Neural cell (in vitro differentiated cells): Measurements from ENCODE around the gene SPATA3. TPM values are rescaled to one million over a fixed set of nuclear protein-coding genes. Genes with fewer than 3 reads are reported as not detected.

ENCODE experiments used
- H2AFZ ChIP-seq: fragments of 200-600, 300-800 bp; sonication (generic), shearing (Covaris generic); 2 replicates; pipeline ENCODE4 v1.6.0; 2014; ENCODE audit warnings: low read depth, mild to moderate bottlenecking, antibody characterized with exemption, low read length, moderate library complexity
- H3F3A ChIP-seq: fragments of 200-600 bp; shearing (Covaris generic); 2 replicates; pipeline ENCODE4 v1.6.1; 2016; ENCODE audit warnings: mild to moderate bottlenecking, moderate library complexity, mixed read lengths, antibody characterized with exemption, low read length; ENCODE audit not compliant: insufficient read depth, poor library complexity, severe bottlenecking
- H3K27ac ChIP-seq: fragments of 200-600, 300-800 bp; sonication (generic), shearing (Covaris generic); 2 replicates; pipeline ENCODE4 v1.5.1; 2014; ENCODE audit warnings: mild to moderate bottlenecking, low read length, moderate library complexity
- H3K27me3 ChIP-seq: fragments of 300-800, 200-600 bp; sonication (generic), shearing (Covaris generic); 2 replicates; pipeline ENCODE4 v1.6.0; 2014; ENCODE audit warnings: mild to moderate bottlenecking, low read depth, low read length, moderate library complexity; ENCODE audit not compliant: insufficient read depth
- H3K36me3 ChIP-seq: fragments of 300-800, 200-600 bp; sonication (generic), shearing (Covaris generic); 2 replicates; pipeline ENCODE4 v1.5.1; 2014; ENCODE audit warnings: mild to moderate bottlenecking, antibody characterized with exemption, low read length, moderate library complexity; ENCODE audit not compliant: insufficient read depth
- H3K4me2 ChIP-seq: fragments of 300-800, 200-600 bp; sonication (generic), shearing (Covaris generic); 2 replicates; pipeline ENCODE4 v1.6.0; 2014; ENCODE audit warnings: mild to moderate bottlenecking, low read length
- H3K4me3 ChIP-seq: fragments of 300-800, 200-600 bp; sonication (generic), shearing (Covaris generic); 2 replicates; pipeline ENCODE4 v1.5.1; 2014; ENCODE audit warnings: mild to moderate bottlenecking, low read length, moderate library complexity
- H3K79me2 ChIP-seq: fragments of 200-600 bp; shearing (Covaris generic); replicated peaks from 2 replicates; pipeline ENCODE4 v1.6.0; 2014; ENCODE audit warnings: mild to moderate bottlenecking, low read length, moderate library complexity; ENCODE audit not compliant: insufficient read depth
- H3K9ac ChIP-seq: fragments of 300-800, 200-600 bp; sonication (generic), shearing (Covaris generic); 2 replicates; pipeline ENCODE4 v1.6.1; 2016; ENCODE audit warnings: mild to moderate bottlenecking, low read length, mixed read lengths
- H3K9me2 ChIP-seq: fragments of 200-600 bp; shearing (Covaris generic); 2 replicates; pipeline ENCODE4 v1.6.1; 2016; ENCODE audit warnings: mild to moderate bottlenecking, low read length, mixed read lengths; ENCODE audit not compliant: insufficient read depth
- H3K9me3 ChIP-seq: fragments of 200-600, 300-800 bp; sonication (generic), shearing (Covaris generic); 2 replicates; pipeline ENCODE4 v1.6.1; 2016; ENCODE audit warnings: mild to moderate bottlenecking, mixed run types, low read length, moderate library complexity, mixed read lengths
- H4K20me1 ChIP-seq: fragments of 200-600 bp; shearing (Covaris generic); 2 replicates; pipeline ENCODE4 v1.6.1; 2016; ENCODE audit warnings: mild to moderate bottlenecking, mixed run types; ENCODE audit not compliant: insufficient read depth
- EP300 ChIP-seq: fragments of 450-650 bp; conservative IDR thresholded peaks from 2 replicates; pipeline ENCODE4 v1.6.1; 2014; ENCODE audit warnings: antibody characterized with exemption, mild to moderate bottlenecking, moderate library complexity; ENCODE audit not compliant: poor library complexity, severe bottlenecking
- EZH2 ChIP-seq: fragments of 200-600, 300-800 bp; shearing (Covaris generic), sonication (generic); IDR thresholded peaks from 2 replicates; pipeline ENCODE4 v1.6.1; 2014; ENCODE audit warnings: antibody characterized with exemption, low read length, borderline replicate concordance, mild to moderate bottlenecking; ENCODE audit not compliant: insufficient read depth, poor library complexity, severe bottlenecking
- MXI1 ChIP-seq: fragments of 450-650 bp; conservative IDR thresholded peaks from 2 replicates; pipeline ENCODE4 v1.6.1; 2014; ENCODE audit warnings: antibody characterized with exemption, mild to moderate bottlenecking; ENCODE audit not compliant: poor library complexity, severe bottlenecking
- POLR2AphosphoS5 ChIP-seq: IDR thresholded peaks from 2 replicates; pipeline ENCODE4 v1.6.1; 2012
- RAD21 ChIP-seq: fragments of 450-650 bp; conservative IDR thresholded peaks from 2 replicates; pipeline ENCODE4 v1.6.1; 2014; ENCODE audit warnings: antibody characterized with exemption, mild to moderate bottlenecking, moderate library complexity
- SMC3 ChIP-seq: fragments of 450-650 bp; conservative IDR thresholded peaks from 2 replicates; pipeline ENCODE4 v1.6.1; 2014; ENCODE audit warnings: antibody characterized with exemption, mild to moderate bottlenecking, moderate library complexity; ENCODE audit not compliant: poor library complexity
- TAF1 ChIP-seq: IDR thresholded peaks from 2 replicates; pipeline ENCODE4 v1.6.1; 2012; ENCODE audit warnings: low read depth
- polyA plus RNA-seq: library from polyadenylated mRNA; depleted of rRNA; stranded (reverse); fragments of >200 nt; gene quantifications from 2 replicates; pipeline ENCODE4 v1.2.3, GENCODE V29; 2014
- TF ChIP-seq, protein P1 (sequence below): IDR thresholded peaks from 2 replicates; pipeline ENCODE4 v1.6.1; 2012; ENCODE audit warnings: borderline replicate concordance
- TF ChIP-seq, protein P2 (sequence below): fragments of 450-650 bp; IDR thresholded peaks from 2 replicates; pipeline ENCODE4 v1.5.1; 2014; ENCODE audit warnings: antibody characterized with exemption, mild to moderate bottlenecking, moderate library complexity; ENCODE audit not compliant: poor library complexity, severe bottlenecking

SPATA3 gene
- polyA plus RNA-seq, 1 donor from 2014 or later: not detected

DNA sequence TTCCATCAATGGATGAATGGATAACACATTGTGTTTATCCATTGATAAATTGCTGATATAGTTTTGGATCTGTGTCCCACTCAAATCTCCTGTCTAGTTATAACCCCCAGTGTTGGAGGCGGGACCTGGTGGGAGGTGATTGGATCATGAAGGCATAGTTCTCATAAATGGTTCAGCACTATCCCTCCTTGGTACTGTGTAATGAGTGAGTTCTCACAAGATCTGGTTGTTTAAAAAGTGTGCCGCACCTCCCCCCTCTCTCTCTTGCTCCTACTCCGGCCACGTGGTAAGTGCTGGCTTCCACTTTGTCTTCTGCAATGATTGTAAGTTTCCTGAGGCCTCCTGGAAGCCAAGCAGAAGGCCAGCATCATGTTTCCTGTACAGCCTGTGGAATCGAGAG, 23.9 kb upstream of the SPATA3 start:
- Histone ChIP-seq H3K9me3 (no peaks in the 10 kb centered on the region), H3K4me3 (no peak overlapping the region), H3F3A (no peaks in the 10 kb centered on the region), H2AFZ (no peak overlapping the region), H3K9ac (no peak overlapping the region), H3K4me2 (no peak overlapping the region), H3K27me3 (no peaks in the 10 kb centered on the region), H3K27ac (no peak overlapping the region), H4K20me1 (no peaks in the 10 kb centered on the region), H3K79me2 (no peaks in the 10 kb centered on the region), H3K36me3 (no peaks in the 10 kb centered on the region), H3K9me2 (no peaks in the 10 kb centered on the region)
- TF ChIP-seq, protein P1, sequence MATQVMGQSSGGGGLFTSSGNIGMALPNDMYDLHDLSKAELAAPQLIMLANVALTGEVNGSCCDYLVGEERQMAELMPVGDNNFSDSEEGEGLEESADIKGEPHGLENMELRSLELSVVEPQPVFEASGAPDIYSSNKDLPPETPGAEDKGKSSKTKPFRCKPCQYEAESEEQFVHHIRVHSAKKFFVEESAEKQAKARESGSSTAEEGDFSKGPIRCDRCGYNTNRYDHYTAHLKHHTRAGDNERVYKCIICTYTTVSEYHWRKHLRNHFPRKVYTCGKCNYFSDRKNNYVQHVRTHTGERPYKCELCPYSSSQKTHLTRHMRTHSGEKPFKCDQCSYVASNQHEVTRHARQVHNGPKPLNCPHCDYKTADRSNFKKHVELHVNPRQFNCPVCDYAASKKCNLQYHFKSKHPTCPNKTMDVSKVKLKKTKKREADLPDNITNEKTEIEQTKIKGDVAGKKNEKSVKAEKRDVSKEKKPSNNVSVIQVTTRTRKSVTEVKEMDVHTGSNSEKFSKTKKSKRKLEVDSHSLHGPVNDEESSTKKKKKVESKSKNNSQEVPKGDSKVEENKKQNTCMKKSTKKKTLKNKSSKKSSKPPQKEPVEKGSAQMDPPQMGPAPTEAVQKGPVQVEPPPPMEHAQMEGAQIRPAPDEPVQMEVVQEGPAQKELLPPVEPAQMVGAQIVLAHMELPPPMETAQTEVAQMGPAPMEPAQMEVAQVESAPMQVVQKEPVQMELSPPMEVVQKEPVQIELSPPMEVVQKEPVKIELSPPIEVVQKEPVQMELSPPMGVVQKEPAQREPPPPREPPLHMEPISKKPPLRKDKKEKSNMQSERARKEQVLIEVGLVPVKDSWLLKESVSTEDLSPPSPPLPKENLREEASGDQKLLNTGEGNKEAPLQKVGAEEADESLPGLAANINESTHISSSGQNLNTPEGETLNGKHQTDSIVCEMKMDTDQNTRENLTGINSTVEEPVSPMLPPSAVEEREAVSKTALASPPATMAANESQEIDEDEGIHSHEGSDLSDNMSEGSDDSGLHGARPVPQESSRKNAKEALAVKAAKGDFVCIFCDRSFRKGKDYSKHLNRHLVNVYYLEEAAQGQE: no peak
- TF ChIP-seq EP300 (no peak), POLR2AphosphoS5 (no peak), SMC3 (no peak), RAD21 (no peak), EZH2 (no peak), TAF1 (no peak), MXI1 (no peak)
- TF ChIP-seq, protein P2, sequence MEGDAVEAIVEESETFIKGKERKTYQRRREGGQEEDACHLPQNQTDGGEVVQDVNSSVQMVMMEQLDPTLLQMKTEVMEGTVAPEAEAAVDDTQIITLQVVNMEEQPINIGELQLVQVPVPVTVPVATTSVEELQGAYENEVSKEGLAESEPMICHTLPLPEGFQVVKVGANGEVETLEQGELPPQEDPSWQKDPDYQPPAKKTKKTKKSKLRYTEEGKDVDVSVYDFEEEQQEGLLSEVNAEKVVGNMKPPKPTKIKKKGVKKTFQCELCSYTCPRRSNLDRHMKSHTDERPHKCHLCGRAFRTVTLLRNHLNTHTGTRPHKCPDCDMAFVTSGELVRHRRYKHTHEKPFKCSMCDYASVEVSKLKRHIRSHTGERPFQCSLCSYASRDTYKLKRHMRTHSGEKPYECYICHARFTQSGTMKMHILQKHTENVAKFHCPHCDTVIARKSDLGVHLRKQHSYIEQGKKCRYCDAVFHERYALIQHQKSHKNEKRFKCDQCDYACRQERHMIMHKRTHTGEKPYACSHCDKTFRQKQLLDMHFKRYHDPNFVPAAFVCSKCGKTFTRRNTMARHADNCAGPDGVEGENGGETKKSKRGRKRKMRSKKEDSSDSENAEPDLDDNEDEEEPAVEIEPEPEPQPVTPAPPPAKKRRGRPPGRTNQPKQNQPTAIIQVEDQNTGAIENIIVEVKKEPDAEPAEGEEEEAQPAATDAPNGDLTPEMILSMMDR: no peak

DNA sequence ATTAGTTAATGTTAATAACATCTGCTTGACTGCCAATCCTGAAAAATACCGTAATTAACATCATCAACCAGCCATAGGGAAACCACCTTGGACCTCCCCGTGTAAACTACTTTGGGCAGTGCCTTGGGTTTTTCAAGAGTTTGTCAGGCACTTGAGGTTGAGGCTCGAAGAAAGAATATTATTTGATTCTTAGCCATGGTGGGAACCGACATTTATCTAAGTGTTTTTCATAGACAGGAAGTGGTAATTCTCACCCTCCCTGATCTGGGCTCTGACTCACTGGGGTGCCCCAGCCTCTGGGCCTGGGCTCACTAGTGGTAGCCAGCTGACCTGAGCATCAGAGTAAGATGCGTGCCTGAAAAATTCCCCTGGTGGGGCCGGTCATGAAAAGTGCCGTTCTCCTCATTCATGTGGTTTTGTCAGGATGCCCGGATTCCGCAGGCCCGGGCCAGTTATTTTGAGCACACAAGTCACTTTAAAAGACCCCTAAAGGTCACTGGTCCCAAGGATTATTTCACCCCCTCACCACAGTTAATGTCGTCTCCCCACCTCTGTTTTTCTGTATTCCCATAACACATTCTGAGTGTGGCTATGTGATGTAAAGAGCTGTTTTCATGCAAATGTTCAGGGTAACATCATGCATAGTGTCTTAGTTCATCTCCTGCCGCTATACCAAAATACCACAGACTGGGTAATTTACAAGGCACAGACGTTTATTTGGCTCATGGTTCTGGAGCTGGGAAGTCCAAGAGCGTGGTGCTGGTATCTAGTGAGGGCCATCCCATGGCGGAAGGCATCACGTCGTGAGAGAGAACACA, 21.6 kb upstream of the SPATA3 start:
- no peak overlapping the region for H2AFZ ChIP-seq
- TF ChIP-seq RAD21 (no peak), TAF1 (no peak)
- H3K79me2 ChIP-seq: no peaks in the 10 kb centered on the region
- H3K4me2 ChIP-seq: no peak overlapping the region
- no peaks in the 10 kb centered on the region for H3F3A ChIP-seq
- no peaks in the 10 kb centered on the region for H3K27me3 ChIP-seq
- H3K9me3 ChIP-seq: no peaks in the 10 kb centered on the region
- H3K27ac ChIP-seq: no peak overlapping the region
- H3K36me3 ChIP-seq: no peaks in the 10 kb centered on the region
- no peak overlapping the region for H3K9ac ChIP-seq
- no peaks in the 10 kb centered on the region for H3K9me2 ChIP-seq
- no peaks in the 10 kb centered on the region for H4K20me1 ChIP-seq
- H3K4me3 ChIP-seq: no peak overlapping the region

DNA sequence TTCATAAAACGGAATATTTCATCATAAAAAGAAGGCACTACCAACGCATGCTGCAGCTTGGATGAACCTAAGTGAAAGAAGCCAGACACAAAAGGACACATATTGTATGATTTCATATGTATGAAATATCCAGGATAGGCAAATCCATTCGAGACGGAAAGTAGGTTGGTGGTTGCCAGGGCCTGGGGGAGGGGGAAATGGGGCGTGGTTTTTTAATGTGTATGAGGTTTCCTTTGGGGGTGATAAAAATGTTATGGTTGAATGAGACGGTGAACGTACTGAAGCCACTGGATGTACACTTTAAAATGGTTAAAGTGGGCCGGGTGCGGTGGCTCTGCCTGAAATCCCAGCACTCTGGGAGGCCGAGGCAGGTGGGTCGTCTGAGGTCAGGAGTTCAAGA, 20.0 kb upstream of the SPATA3 start:
- no peak overlapping the region for H3K9ac ChIP-seq
- no peaks in the 10 kb centered on the region for H3F3A ChIP-seq
- H2AFZ ChIP-seq: no peak overlapping the region
- no peak overlapping the region for H3K4me3 ChIP-seq
- no peak overlapping the region for H3K4me2 ChIP-seq
- TF ChIP-seq, protein P2: no peak
- TF ChIP-seq TAF1: no peak
- TF ChIP-seq EZH2: no peak
- no peak for TF ChIP-seq SMC3
- TF ChIP-seq, protein P1: no peak
- TF ChIP-seq MXI1: no peak
- TF ChIP-seq RAD21: no peak
- no peak for TF ChIP-seq EP300
- no peak for TF ChIP-seq POLR2AphosphoS5
- H3K27me3 ChIP-seq: no peaks in the 10 kb centered on the region
- no peaks in the 10 kb centered on the region for H3K79me2 ChIP-seq
- H3K36me3 ChIP-seq: no peaks in the 10 kb centered on the region
- no peak overlapping the region for H3K27ac ChIP-seq
- no peaks in the 10 kb centered on the region for H3K9me2 ChIP-seq
- H3K9me3 ChIP-seq: no peaks in the 10 kb centered on the region
- no peaks in the 10 kb centered on the region for H4K20me1 ChIP-seq
